K562 (cell line): ENCODE results near the gene IQCN. TPM values are rescaled to one million over a fixed set of nuclear protein-coding genes. Genes with fewer than 3 reads are reported as not detected.
A peak's percentile ranks its signal among the peaks of the same experiment; 100 is the strongest.

ENCODE experiments used
- E2F3 ChIP-seq: fragments of 250-450 bp; sonication (Bioruptor Pico); IDR thresholded peaks from 2 replicates; pipeline ENCODE4 v1.4.0; 2020; ENCODE audit warnings: mild to moderate bottlenecking
- FOXK2 ChIP-seq, 2 experiments: fragments of 450-650 bp; IDR thresholded peaks in 1 of 2; conservative IDR thresholded peaks in 1 of 2; 2 replicates each; pipeline ENCODE4 v1.6.1; 2016; ENCODE audit warnings: low read depth in 2 of 2, mild to moderate bottlenecking in 1 of 2
- FUS ChIP-seq: fragments of 200-400 bp; formaldehyde crosslinking; optimal IDR thresholded peaks from 2 replicates; pipeline ENCODE3; 2017; ENCODE audit warnings: low read depth, low read length
- LARP7 ChIP-seq: fragments of 450-650 bp; IDR thresholded peaks from 2 replicates; pipeline ENCODE4 v1.6.1; 2016
- SMAD1 ChIP-seq: fragments of 150-350 bp; IDR thresholded peaks from 2 replicates; pipeline ENCODE4 v1.6.1; 2014; ENCODE audit warnings: low read length, low read depth; ENCODE audit not compliant: partially characterized antibody
- SMARCE1 ChIP-seq: fragments of 450-650 bp; IDR thresholded peaks from 2 replicates; pipeline ENCODE4 v1.7.1; 2016; ENCODE audit warnings: mild to moderate bottlenecking
- SPI1 ChIP-seq: IDR thresholded peaks from 2 replicates; pipeline ENCODE4 v1.6.1; 2011; ENCODE audit warnings: low read depth, low read length, control low read depth, borderline replicate concordance
- STAT5B ChIP-seq: fragments of 250-450 bp; sonication (Bioruptor Pico); IDR thresholded peaks from 2 replicates; pipeline ENCODE4 v1.8.0; 2021; ENCODE audit warnings: mild to moderate bottlenecking, inconsistent platforms
- ZC3H11A ChIP-seq: IDR thresholded peaks from 2 replicates; pipeline ENCODE4 v1.6.1; 2012; ENCODE audit warnings: low read depth, low read length, improper control_type of control experiment
- ZFP30 ChIP-seq: fragments of 250-450 bp; sonication (Bioruptor Pico); IDR thresholded peaks from 2 replicates; pipeline ENCODE4 v1.8.0; 2022; ENCODE audit warnings: moderate library complexity, mild to moderate bottlenecking, inconsistent platforms, borderline replicate concordance
- ZSCAN32 ChIP-seq: fragments of 450-650 bp; formaldehyde crosslinking; IDR thresholded peaks from 2 replicates; pipeline ENCODE4 v1.4.0; 2020; ENCODE audit warnings: mild to moderate bottlenecking, moderate library complexity
- polyA plus RNA-seq, 8 experiments: library from polyadenylated mRNA; depleted of rRNA in 4 of 8; stranded (reverse) in 5 of 8; unstranded in 3 of 8; fragments of >200 nt; fragmentation: Nextera tagmentation in 2 of 8; fragmentation: Illumina TruSeq in 1 of 8; extraction: Ambion mirVana in 2 of 8; extraction: Trizol in 1 of 8; gene quantifications; 2 replicates each; pipeline versions ENCODE4 v1.2.1 to v1.2.3, GENCODE V29; 2011 to 2014; ENCODE audit warnings: inconsistent platforms in 1 of 8, missing spikeins in 1 of 8
- total RNA-seq, 7 experiments: library from RNA; depleted of rRNA in 6 of 7; stranded (reverse); fragments of >200 nt in 6 of 7; fragmentation: Illumina TruSeq in 2 of 7; extraction: Trizol in 2 of 7; gene quantifications; 2 replicates each; pipeline versions ENCODE4 v1.2.1 to v1.2.3, GENCODE V29; 2011 to 2021; ENCODE audit warnings: low replicate concordance in 1 of 7
- TF ChIP-seq, protein P1 (sequence below): fragments of 450-650 bp; IDR thresholded peaks from 2 replicates; pipeline ENCODE4 v1.6.1; 2016; ENCODE audit warnings: borderline replicate concordance
- TF ChIP-seq, protein P2 (sequence below), 2 experiments: fragments of 450-650 bp; formaldehyde crosslinking in 1 of 2; IDR thresholded peaks; 2 replicates each; pipeline versions ENCODE4 v1.4.0 to v1.6.1; 2014 to 2020; ENCODE audit warnings: mild to moderate bottlenecking in 2 of 2, borderline replicate concordance in 1 of 2, low read depth in 1 of 2
- TF ChIP-seq, protein P3 (sequence below): sonication (generic); formaldehyde crosslinking; IDR thresholded peaks from 2 replicates; pipeline ENCODE4 v1.8.0; 2022; ENCODE audit warnings: missing genetic modification reagents, mild to moderate bottlenecking, borderline replicate concordance
- TF ChIP-seq, protein P4 (sequence below), 2 experiments: fragments of 450-650 bp; IDR thresholded peaks; 2 replicates each; pipeline ENCODE4 v1.6.1; 2016

IQCN gene
- total and polyA plus RNA-seq, 9 of the 15 experiments (the other 6 are each of a cell fraction or from before 2014, with no cell fraction given), result 0.01 to 0.07 (median 0.04) TPM; not detected in 3

DNA sequence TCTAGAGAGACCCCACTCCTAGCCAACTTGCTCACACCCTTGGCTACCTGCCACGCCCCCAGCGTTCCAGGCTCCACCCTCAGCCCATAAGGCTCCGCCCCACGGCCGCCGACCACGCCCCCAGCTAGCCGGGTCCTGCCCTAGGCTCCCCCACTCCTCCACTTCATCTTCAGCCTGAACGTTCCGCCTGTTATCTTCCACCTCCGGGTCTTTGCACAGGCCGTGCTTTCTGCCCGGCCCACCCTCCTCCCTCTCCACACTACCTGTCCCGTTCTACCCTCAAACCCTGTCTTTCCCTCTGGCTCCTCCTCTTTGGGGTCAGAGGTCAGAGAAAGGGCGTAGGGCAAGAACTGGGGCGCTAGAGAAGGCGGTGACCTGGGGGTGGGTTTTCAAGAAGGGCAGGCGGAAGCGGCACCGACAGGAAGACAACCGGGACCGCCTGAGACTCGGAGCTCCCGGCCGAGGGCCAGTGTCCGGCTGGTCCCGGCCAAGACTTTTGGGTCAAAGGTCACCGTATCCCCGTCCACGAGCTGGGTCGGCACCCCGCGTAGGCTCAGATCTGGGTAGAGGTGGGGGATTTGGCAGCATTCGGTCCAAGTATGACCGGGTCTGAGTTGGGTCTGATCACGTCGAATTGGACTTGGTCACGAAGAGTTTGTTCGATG is 50.3 kb downstream of the IQCN start (continued):
- TF ChIP-seq, protein P1, sequence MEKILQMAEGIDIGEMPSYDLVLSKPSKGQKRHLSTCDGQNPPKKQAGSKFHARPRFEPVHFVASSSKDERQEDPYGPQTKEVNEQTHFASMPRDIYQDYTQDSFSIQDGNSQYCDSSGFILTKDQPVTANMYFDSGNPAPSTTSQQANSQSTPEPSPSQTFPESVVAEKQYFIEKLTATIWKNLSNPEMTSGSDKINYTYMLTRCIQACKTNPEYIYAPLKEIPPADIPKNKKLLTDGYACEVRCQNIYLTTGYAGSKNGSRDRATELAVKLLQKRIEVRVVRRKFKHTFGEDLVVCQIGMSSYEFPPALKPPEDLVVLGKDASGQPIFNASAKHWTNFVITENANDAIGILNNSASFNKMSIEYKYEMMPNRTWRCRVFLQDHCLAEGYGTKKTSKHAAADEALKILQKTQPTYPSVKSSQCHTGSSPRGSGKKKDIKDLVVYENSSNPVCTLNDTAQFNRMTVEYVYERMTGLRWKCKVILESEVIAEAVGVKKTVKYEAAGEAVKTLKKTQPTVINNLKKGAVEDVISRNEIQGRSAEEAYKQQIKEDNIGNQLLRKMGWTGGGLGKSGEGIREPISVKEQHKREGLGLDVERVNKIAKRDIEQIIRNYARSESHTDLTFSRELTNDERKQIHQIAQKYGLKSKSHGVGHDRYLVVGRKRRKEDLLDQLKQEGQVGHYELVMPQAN, result peak; percentile 81
- TF ChIP-seq SPI1 (no peak), SMAD1 (no peak), LARP7 (peak; percentile 95), FOXK2 (conservative IDR thresholded peaks at IDR 0.05 in 1 of 2, IDR thresholded peaks at IDR 0.05 in 1 of 2; ENCODE audit: low read depth in 2 of 2) (peak; percentile 69 to 73; a peak in 3 of 4 replicates), STAT5B (no peak), ZSCAN32 (CRISPR knock-in tag) (no peak), ZFP30 (CRISPR knock-in tag) (peak; percentile 52; the same call in 1 of the 2 replicates), SMARCE1 (peak; percentile 46; the same call in 1 of the 2 replicates), FUS (no peak), ZC3H11A (no peak), E2F3 (CRISPR knock-in tag) (0 out of 2 replicates have a peak, but pooled peaks have one; percentile 44)
- TF ChIP-seq, protein P2, sequence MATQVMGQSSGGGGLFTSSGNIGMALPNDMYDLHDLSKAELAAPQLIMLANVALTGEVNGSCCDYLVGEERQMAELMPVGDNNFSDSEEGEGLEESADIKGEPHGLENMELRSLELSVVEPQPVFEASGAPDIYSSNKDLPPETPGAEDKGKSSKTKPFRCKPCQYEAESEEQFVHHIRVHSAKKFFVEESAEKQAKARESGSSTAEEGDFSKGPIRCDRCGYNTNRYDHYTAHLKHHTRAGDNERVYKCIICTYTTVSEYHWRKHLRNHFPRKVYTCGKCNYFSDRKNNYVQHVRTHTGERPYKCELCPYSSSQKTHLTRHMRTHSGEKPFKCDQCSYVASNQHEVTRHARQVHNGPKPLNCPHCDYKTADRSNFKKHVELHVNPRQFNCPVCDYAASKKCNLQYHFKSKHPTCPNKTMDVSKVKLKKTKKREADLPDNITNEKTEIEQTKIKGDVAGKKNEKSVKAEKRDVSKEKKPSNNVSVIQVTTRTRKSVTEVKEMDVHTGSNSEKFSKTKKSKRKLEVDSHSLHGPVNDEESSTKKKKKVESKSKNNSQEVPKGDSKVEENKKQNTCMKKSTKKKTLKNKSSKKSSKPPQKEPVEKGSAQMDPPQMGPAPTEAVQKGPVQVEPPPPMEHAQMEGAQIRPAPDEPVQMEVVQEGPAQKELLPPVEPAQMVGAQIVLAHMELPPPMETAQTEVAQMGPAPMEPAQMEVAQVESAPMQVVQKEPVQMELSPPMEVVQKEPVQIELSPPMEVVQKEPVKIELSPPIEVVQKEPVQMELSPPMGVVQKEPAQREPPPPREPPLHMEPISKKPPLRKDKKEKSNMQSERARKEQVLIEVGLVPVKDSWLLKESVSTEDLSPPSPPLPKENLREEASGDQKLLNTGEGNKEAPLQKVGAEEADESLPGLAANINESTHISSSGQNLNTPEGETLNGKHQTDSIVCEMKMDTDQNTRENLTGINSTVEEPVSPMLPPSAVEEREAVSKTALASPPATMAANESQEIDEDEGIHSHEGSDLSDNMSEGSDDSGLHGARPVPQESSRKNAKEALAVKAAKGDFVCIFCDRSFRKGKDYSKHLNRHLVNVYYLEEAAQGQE (IDR thresholded peaks at IDR 0.05; ENCODE audit: borderline replicate concordance), result peak; percentile 28; the same call in 1 of the 2 replicates
- TF ChIP-seq, protein P2 (CRISPR knock-in tag; IDR thresholded peaks at IDR 0.05; ENCODE audit: low read depth), result peak; percentile 57; the same call in 1 of the 2 replicates
- TF ChIP-seq, protein P3, sequence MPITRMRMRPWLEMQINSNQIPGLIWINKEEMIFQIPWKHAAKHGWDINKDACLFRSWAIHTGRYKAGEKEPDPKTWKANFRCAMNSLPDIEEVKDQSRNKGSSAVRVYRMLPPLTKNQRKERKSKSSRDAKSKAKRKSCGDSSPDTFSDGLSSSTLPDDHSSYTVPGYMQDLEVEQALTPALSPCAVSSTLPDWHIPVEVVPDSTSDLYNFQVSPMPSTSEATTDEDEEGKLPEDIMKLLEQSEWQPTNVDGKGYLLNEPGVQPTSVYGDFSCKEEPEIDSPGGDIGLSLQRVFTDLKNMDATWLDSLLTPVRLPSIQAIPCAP (CRISPR knock-in tag), result no peak
- TF ChIP-seq, protein P4, sequence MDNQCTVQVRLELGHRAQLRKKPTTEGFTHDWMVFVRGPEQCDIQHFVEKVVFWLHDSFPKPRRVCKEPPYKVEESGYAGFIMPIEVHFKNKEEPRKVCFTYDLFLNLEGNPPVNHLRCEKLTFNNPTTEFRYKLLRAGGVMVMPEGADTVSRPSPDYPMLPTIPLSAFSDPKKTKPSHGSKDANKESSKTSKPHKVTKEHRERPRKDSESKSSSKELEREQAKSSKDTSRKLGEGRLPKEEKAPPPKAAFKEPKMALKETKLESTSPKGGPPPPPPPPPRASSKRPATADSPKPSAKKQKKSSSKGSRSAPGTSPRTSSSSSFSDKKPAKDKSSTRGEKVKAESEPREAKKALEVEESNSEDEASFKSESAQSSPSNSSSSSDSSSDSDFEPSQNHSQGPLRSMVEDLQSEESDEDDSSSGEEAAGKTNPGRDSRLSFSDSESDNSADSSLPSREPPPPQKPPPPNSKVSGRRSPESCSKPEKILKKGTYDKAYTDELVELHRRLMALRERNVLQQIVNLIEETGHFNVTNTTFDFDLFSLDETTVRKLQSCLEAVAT (IDR thresholded peaks at IDR 0.05), result peak; percentile 32 to 87; a peak in 2 of 4 replicates
